Measurements from ENCODE around the gene APOL4.
A peak's percentile ranks its signal among the peaks of the same experiment; 100 is the strongest.
"Not testable (repeated sequence)": the region's sequence is repeated elsewhere in the genome, so short reads cannot be mapped to it uniquely, and the experiment has no call there.

Gene APOL4

GRCh38 chr22:36206255-36206654, 4.6 kb upstream of the APOL4 start:
- no peak for DNase-seq

GRCh38 chr22:36205573-36205972, 4.0 kb upstream of the APOL4 start:
- not testable (repeated sequence) for DNase-seq

GRCh38 chr22:36204632-36205015, 3.0 kb upstream of the APOL4 start:
- no peak for DNase-seq

GRCh38 chr22:36204001-36204631, 2.5 kb upstream of the APOL4 start:
- no peak for DNase-seq

GRCh38 chr22:36203441-36203840, 1.8 kb upstream of the APOL4 start:
- DNase-seq, result not testable (repeated sequence)

- DNase-seq, result not testable (repeated sequence)
Observed at GRCh38 chr22:36202906-36203305, 1.3 kb upstream of the APOL4 start.

- not testable (repeated sequence) for DNase-seq
Observed at GRCh38 chr22:36201025-36201424, 584 bp downstream of the APOL4 start.

GRCh38 chr22:36199001-36199551, 2.5 kb downstream of the APOL4 start:
- DNase-seq, result no peak

GRCh38 chr22:36198536-36198935, 3.1 kb downstream of the APOL4 start:
- DNase-seq, result no peak

- peak; percentile 73 for DNase-seq
Observed at GRCh38 chr22:36197514-36198146, 4.0 kb downstream of the APOL4 start.

GRCh38 chr22:36197065-36197440, 4.6 kb downstream of the APOL4 start:
- peak; percentile 76 for DNase-seq

GRCh38 chr22:36196254-36197064, 5.2 kb downstream of the APOL4 start:
- no peak for DNase-seq

GRCh38 chr22:36194971-36195370, 6.6 kb downstream of the APOL4 start:
- DNase-seq, result peak; percentile 66

GRCh38 chr22:36194385-36194784, 7.2 kb downstream of the APOL4 start:
- no peak for DNase-seq

- DNase-seq, result no peak
Observed at GRCh38 chr22:36193577-36193976, 8.0 kb downstream of the APOL4 start.

- DNase-seq, result no peak
Observed at GRCh38 chr22:36193171-36193570, 8.4 kb downstream of the APOL4 start.

GRCh38 chr22:36192542-36192941, 9.1 kb downstream of the APOL4 start:
- DNase-seq, result no peak

GRCh38 chr22:36191106-36191836, 10.3 kb downstream of the APOL4 start:
- DNase-seq, result no peak

- not testable (repeated sequence) for DNase-seq
Observed at GRCh38 chr22:36187862-36188261, 13.7 kb downstream of the APOL4 start.

- no peak for DNase-seq
Observed at GRCh38 chr22:36185828-36186624, 15.6 kb downstream of the APOL4 start.

GRCh38 chr22:36184433-36185025, 17.1 kb downstream of the APOL4 start:
- no peak for DNase-seq

- DNase-seq, result no peak
Observed at GRCh38 chr22:36183446-36183845, 18.2 kb downstream of the APOL4 start.
